DOHH2 (cell line): ENCODE measurements around the gene NELFA.

Experiments
- H3F3A ChIP-seq: fragments of 200-600 bp; sonication (generic), shearing (Covaris generic); 2 replicates; pipeline ENCODE4 v1.6.0; 2016; ENCODE audit warnings: antibody characterized with exemption, mild to moderate bottlenecking; ENCODE audit not compliant: control insufficient read depth, insufficient read depth
- H3K27ac ChIP-seq: fragments of 200-600 bp; sonication (generic); 2 replicates; pipeline ENCODE4 v1.5.1; 2014; ENCODE audit warnings: low read depth, mild to moderate bottlenecking, low read length, moderate library complexity
- H3K27me3 ChIP-seq: fragments of 200-600 bp; sonication (generic); 2 replicates; pipeline ENCODE4 v1.6.1; 2014; ENCODE audit warnings: mild to moderate bottlenecking, low read length, mixed read lengths; ENCODE audit not compliant: control insufficient read depth
- H3K36me3 ChIP-seq: fragments of 200-600 bp; sonication (generic); 2 replicates; pipeline ENCODE4 v1.6.1; 2014; ENCODE audit warnings: mild to moderate bottlenecking, low read length, moderate library complexity, mixed read lengths; ENCODE audit not compliant: control insufficient read depth
- H3K4me1 ChIP-seq: fragments of 200-600 bp; sonication (generic); 2 replicates; pipeline ENCODE4 v1.6.1; 2014; ENCODE audit warnings: mild to moderate bottlenecking, low read length, mixed read lengths; ENCODE audit not compliant: control insufficient read depth
- H3K4me2 ChIP-seq: fragments of 200-600 bp; sonication (generic); 2 replicates; pipeline ENCODE4 v1.6.0; 2014; ENCODE audit warnings: mild to moderate bottlenecking, low read length, moderate library complexity
- H3K4me3 ChIP-seq: fragments of 200-600 bp; sonication (generic); 2 replicates; pipeline ENCODE4 v1.5.1; 2014; ENCODE audit warnings: mild to moderate bottlenecking, low read length, mixed read lengths
- H3K79me2 ChIP-seq: fragments of 200-600 bp; sonication (generic); 2 replicates; pipeline ENCODE4 v1.6.1; 2014; ENCODE audit warnings: mild to moderate bottlenecking, low read length, mixed read lengths; ENCODE audit not compliant: control insufficient read depth
- H3K9me2 ChIP-seq: fragments of 200-600 bp; sonication (generic); replicated peaks from 2 replicates; pipeline ENCODE4 v1.6.1; 2014; ENCODE audit warnings: mild to moderate bottlenecking, low read length, mixed read lengths; ENCODE audit not compliant: control insufficient read depth
- H3K9me3 ChIP-seq: fragments of 200-600 bp; sonication (generic); 2 replicates; pipeline ENCODE4 v1.6.1; 2014; ENCODE audit warnings: antibody characterized with exemption, low read length, mixed read lengths; ENCODE audit not compliant: control insufficient read depth, insufficient read depth
- H4K20me1 ChIP-seq: fragments of 200-600 bp; sonication (generic); 2 replicates; pipeline ENCODE4 v1.6.0; 2014; ENCODE audit warnings: low read depth, mild to moderate bottlenecking, antibody characterized with exemption, low read length, moderate library complexity; ENCODE audit not compliant: control insufficient read depth, insufficient read depth
- EZH2phosphoT487 ChIP-seq: fragments of 200-600 bp; sonication (generic); IDR thresholded peaks from 2 replicates; pipeline ENCODE4 v1.6.1; 2017; ENCODE audit warnings: borderline replicate concordance, mild to moderate bottlenecking, antibody characterized with exemption, low read length, moderate library complexity, mixed read lengths
- TF ChIP-seq, protein P1 (sequence below): fragments of 200-600 bp; sonication (generic); IDR thresholded peaks from one replicate; pipeline ENCODE4 v1.5.1; 2014; ENCODE audit warnings: antibody characterized with exemption, mild to moderate bottlenecking, low read depth, low read length; ENCODE audit not compliant: poor library complexity, severe bottlenecking

Gene NELFA

DNA sequence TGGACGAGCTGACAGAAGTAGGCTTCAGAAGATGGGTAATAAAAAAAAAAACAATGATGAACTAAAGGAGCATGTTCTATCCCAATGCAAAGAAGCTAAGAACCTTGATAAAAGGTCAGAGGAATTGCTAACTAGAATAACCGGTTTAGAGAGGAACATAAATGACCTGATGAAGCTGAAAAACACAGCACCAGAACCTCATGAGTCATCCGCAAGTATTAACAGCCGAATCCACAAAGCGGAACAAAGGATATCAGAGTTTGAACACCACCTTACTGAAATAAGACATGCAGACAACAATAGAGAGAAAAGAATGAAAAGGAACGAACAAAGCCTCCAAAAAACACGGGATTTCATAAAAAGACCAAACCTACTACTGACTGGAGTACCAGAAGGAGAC is 10.5 kb downstream of the NELFA start:
- Histone ChIP-seq H3K4me1 (peaks cover 10% of the 10 kb centered on the region; the same call in 1 of the 2 replicates), H4K20me1 (no peaks in the 10 kb centered on the region), H3K27me3 (no peaks in the 10 kb centered on the region), H3K9me2 (no peaks in the 10 kb centered on the region), H3K79me2 (peaks cover 97% of the 10 kb centered on the region), H3K27ac (no peak overlapping the region), H3F3A (no peaks in the 10 kb centered on the region), H3K4me2 (no peak overlapping the region), H3K4me3 (no peak overlapping the region), H3K36me3 (peaks cover 69% of the 10 kb centered on the region), H3K9me3 (peaks cover 22% of the 10 kb centered on the region; the same call in 1 of the 2 replicates)
- TF ChIP-seq, protein P1, sequence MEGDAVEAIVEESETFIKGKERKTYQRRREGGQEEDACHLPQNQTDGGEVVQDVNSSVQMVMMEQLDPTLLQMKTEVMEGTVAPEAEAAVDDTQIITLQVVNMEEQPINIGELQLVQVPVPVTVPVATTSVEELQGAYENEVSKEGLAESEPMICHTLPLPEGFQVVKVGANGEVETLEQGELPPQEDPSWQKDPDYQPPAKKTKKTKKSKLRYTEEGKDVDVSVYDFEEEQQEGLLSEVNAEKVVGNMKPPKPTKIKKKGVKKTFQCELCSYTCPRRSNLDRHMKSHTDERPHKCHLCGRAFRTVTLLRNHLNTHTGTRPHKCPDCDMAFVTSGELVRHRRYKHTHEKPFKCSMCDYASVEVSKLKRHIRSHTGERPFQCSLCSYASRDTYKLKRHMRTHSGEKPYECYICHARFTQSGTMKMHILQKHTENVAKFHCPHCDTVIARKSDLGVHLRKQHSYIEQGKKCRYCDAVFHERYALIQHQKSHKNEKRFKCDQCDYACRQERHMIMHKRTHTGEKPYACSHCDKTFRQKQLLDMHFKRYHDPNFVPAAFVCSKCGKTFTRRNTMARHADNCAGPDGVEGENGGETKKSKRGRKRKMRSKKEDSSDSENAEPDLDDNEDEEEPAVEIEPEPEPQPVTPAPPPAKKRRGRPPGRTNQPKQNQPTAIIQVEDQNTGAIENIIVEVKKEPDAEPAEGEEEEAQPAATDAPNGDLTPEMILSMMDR: no peak
- no peak for TF ChIP-seq EZH2phosphoT487

DNA sequence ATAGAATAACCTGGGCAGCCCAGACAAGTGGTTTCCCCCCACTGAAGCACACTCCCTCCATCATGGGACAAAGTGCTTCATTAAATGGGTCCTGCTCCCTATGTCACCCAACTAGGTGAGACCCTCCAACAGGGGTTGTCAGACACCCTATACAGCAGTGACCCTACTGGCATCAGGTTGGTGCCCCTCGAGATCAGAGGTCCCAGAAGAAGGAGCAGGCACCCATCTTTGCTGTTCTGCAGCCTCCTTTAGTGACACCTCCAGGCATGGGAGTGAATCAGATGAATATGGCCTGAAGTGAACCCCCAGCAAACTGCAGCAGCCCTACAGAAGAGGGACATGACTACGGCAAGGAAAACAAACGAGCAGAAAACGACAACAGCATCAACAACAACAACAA is 11.1 kb downstream of the NELFA start:
- Histone ChIP-seq H3K4me1 (peaks cover 6% of the 10 kb centered on the region; the same call in 1 of the 2 replicates), H4K20me1 (no peaks in the 10 kb centered on the region), H3K79me2 (peaks cover 97% of the 10 kb centered on the region), H3K4me2 (no peak overlapping the region), H3F3A (no peaks in the 10 kb centered on the region), H3K9me3 (peaks cover 22% of the 10 kb centered on the region; the same call in 1 of the 2 replicates), H3K27me3 (no peaks in the 10 kb centered on the region), H3K4me3 (no peak overlapping the region), H3K36me3 (peaks cover 64% of the 10 kb centered on the region), H3K27ac (no peak overlapping the region), H3K9me2 (no peaks in the 10 kb centered on the region)
- TF ChIP-seq, protein P1: no peak
- no peak for TF ChIP-seq EZH2phosphoT487

GRCh38 chr4:1996866-1997611 is 11.7 kb downstream of the NELFA start:
- Histone ChIP-seq H3K4me1 (peaks cover 6% of the 10 kb centered on the region; the same call in 1 of the 2 replicates), H3K27ac (no peak overlapping the region), H3K9me3 (peaks cover 22% of the 10 kb centered on the region; the same call in 1 of the 2 replicates), H3K4me3 (no peak overlapping the region), H3K27me3 (no peaks in the 10 kb centered on the region), H3F3A (no peaks in the 10 kb centered on the region), H3K4me2 (no peak overlapping the region), H3K9me2 (no peaks in the 10 kb centered on the region), H3K79me2 (peaks cover 97% of the 10 kb centered on the region), H4K20me1 (no peaks in the 10 kb centered on the region), H3K36me3 (peaks cover 57% of the 10 kb centered on the region)
- no peak for TF ChIP-seq EZH2phosphoT487
- TF ChIP-seq, protein P1: no peak
